VCaP (cell line): ENCODE measurements around the gene TMUB2.

Source experiments
- H3K27ac ChIP-seq: fragments of 450-650 bp; 2 replicates; pipeline ENCODE4 v1.5.1; 2017
- CTCF ChIP-seq: fragments of 450-650 bp; conservative IDR thresholded peaks from 2 replicates; pipeline ENCODE4 v1.5.1; 2017; ENCODE audit warnings: mild to moderate bottlenecking, moderate library complexity

The TMUB2 gene

GRCh38 chr17:44192750-44193149 is 6.0 kb downstream of the TMUB2 start:
- peak overlapping the region; percentile 36 for H3K27ac ChIP-seq
- TF ChIP-seq CTCF = no peak

- no peak for TF ChIP-seq CTCF
- peak overlapping the region; percentile 36; the same call in 1 of the 2 replicates for H3K27ac ChIP-seq
Measured at GRCh38 chr17:44193326-44194084, 6.7 kb downstream of the TMUB2 start.

DNA sequence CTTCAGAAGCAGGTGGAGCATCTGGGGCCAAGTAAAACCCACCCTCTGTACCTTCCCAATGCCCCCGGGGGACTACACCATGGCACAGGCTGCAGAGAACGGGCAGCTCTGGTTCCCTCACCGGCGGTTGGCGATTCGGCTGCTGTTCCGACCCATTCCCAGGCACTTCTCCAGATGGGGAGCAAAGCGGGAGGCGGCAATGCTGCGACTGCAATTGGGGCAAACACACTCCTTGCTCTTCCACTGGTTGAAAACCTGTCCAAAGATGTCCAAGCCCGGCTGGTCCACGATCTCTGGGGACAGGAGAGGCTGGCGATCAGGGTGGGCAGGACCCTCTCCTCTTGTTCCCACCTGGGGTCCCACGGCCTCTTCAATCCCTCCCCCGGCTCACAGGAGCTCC is 10.3 kb downstream of the TMUB2 start:
- no peak for TF ChIP-seq CTCF

DNA sequence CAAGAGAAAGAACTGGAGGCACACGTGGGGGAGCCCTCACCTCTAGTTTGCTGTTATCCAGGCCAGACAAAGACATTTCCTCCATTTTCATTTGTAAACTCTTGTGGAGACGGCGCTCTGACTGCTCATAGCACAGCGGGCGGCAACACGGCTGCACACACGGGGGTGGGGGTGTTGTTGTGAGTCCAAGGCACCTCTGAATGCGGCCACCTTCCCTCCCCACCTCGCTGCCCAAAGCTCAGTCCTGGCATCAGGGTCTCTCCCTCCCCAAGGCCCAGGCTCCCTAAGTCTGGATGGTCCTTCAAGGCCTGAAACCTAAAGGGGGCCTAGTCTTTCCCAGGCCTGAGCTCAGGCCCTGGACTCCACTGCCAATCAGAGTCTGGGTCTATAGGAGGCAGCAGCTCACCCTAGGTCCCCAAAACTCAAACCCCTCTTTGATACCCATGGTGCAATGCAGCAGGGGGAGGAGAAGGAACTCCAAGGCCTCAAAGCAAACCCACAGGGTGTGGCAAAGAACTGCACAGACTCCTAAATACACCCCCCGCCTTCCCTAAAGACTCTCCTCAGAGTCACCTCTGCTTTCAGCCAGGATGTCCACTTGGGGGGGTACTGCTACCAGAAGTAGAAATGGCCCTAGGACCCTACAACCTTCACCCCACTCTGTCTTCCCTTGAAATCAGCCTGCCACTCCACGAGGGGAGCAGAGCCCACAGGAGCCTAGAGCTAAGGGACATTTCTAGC is 11.4 kb downstream of the TMUB2 start:
- peak overlapping the region; percentile 97 for H3K27ac ChIP-seq
- no peak for TF ChIP-seq CTCF

More for the DNA sequence above, 10.3 kb downstream of the TMUB2 start:
- H3K27ac ChIP-seq = peak overlapping the region; percentile 97

DNA sequence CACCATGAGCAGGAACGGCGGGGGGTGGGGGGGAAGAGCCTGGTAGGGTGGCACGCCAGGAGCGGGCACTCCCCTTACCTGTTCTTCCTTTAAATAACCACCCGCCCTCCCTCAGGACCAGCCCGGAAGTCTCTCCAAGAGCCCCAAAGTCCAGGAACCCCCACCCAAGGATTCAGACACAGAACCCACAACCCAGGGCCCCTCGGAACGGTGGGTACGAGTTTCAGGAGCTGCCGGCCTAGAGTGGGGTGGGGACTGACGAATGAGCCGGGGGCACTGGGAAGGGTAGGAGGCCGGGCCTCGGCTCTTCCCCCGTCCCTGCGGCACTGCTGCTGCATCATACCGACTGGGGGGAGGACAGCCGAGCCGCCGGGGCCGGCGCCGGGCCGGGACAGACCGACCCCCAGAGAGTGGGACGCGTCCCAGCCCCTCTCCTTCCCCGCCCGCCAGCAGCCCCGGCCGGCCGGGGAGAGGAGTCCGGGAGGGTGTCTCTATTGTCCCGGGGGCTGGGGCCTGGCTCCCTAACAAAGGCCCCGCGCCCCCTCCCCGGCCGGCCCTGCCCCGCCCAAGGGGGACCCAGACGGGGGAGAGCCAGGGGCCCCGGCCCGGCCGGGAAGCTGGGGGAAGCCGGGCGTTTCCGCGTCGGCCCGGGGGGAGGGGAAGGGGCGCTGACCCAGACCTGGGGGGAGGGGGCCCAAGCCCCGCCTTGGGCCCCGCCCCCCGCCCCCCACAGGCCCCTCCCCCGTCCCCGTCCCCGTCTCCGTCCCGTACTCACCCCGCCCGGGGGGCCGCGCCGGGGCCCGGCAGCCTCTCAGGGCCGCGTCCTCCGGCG is 12.2 kb downstream of the TMUB2 start:
- no peak for TF ChIP-seq CTCF
- peak overlapping the region; percentile 97 for H3K27ac ChIP-seq

GRCh38 chr17:44199553-44200477 is 13.0 kb downstream of the TMUB2 start, which contains the start of gene ATXN7L3:
Gene ATXN7L3 (minus strand): TSS chr17:44199884. CDS start chr17:44198070, 1,814 bp downstream.
- peak within 1 kb of the TSS; percentile 97 for H3K27ac ChIP-seq
- no peak for TF ChIP-seq CTCF
